ENCODE measurements around the gene BNC2. TPM values are rescaled to one million over a fixed set of nuclear protein-coding genes. Genes with fewer than 3 reads are reported as not detected.

The BNC2 gene
- total and polyA plus RNA-seq, 8 donors: 0.28 to 7.6 (median 0.99) TPM

GRCh38 chr9:16410601-16411280 is 459.7 kb downstream of the BNC2 start:
- Histone ChIP-seq H3K36me3 (no peaks in the 10 kb centered on the region), H3K4me1 (no peaks in the 10 kb centered on the region), H3K9me3 (no peaks in the 10 kb centered on the region), H3K4me3 (no peak overlapping the region), H3K27me3 (peaks cover 0 to 2% (median 0%) of the 10 kb centered on the region in 4 donors), H3K27ac (no peak overlapping the region)
- no peak for TF ChIP-seq CTCF (IDR thresholded peaks at IDR 0.05)
- ATAC-seq: no peak
- FAIRE-seq: no peak
- WGBS, 2 donors: 43 to 63% methylated on average over 7 of the region's 7 CpGs
- DNase-seq: no peak
- intact Hi-C loops (cut with DNase I): no loop called here

- Histone ChIP-seq H3K27me3 (peaks cover 0 to 2% (median 0%) of the 10 kb centered on the region in 4 donors), H3K9me3 (no peaks in the 10 kb centered on the region), H3K36me3 (no peaks in the 10 kb centered on the region), H3K4me3 (no peak overlapping the region), H3K27ac (no peak overlapping the region), H3K4me1 (no peaks in the 10 kb centered on the region)
- 82 to 91% methylated on average over 2 of the region's 2 CpGs for WGBS, 2 donors
- intact Hi-C loops (cut with DNase I): loop anchor here in 1 of 3 donors (10.0 kb wide), 1 partner anchor 213 kb away; no protein-coding TSS in a partner anchor
- ATAC-seq: no peak
- FAIRE-seq: no peak
- DNase-seq: no peak
- no peak for TF ChIP-seq CTCF (IDR thresholded peaks at IDR 0.05)
Observed at GRCh38 chr9:16407617-16408016, 462.9 kb downstream of the BNC2 start.

- Histone ChIP-seq H3K36me3 (no peaks in the 10 kb centered on the region), H3K27me3 (peaks cover 0 to 2% (median 0%) of the 10 kb centered on the region in 4 donors), H3K4me1 (no peaks in the 10 kb centered on the region), H3K27ac (no peak overlapping the region), H3K9me3 (no peaks in the 10 kb centered on the region), H3K4me3 (no peak overlapping the region)
- ATAC-seq: no peak
- intact Hi-C loops (cut with DNase I): loop anchor here in 1 of 3 donors (10.0 kb wide), 1 partner anchor 212 kb away; no protein-coding TSS in a partner anchor
- FAIRE-seq: no peak
- no peak for DNase-seq
- 70 to 82% methylated on average over 12 of the region's 12 CpGs for WGBS, 2 donors
- no peak for TF ChIP-seq CTCF (IDR thresholded peaks at IDR 0.05)
Observed at GRCh38 chr9:16406526-16407225, 463.8 kb downstream of the BNC2 start.

- no peak for TF ChIP-seq CTCF (IDR thresholded peaks at IDR 0.05)
- peaks cover 0 to 2% (median 0%) of the 10 kb centered on the region in 4 donors for H3K27me3 ChIP-seq
- no peaks in the 10 kb centered on the region for H3K9me3 ChIP-seq
- no peak for ATAC-seq
- no peaks in the 10 kb centered on the region for H3K36me3 ChIP-seq
- 47 to 61% methylated on average over 3 of the region's 3 CpGs for WGBS, 2 donors
- H3K27ac ChIP-seq: no peak overlapping the region
- no peak overlapping the region for H3K4me3 ChIP-seq
- intact Hi-C loops (cut with DNase I): loop anchor here in 1 of 3 donors (10.0 kb wide), 1 partner anchor 211 kb away; no protein-coding TSS in a partner anchor
- no peak for DNase-seq
- no peaks in the 10 kb centered on the region for H3K4me1 ChIP-seq
- no peak for FAIRE-seq
Observed at GRCh38 chr9:16405421-16405820, 465.0 kb downstream of the BNC2 start.
